HG03175 (cell line): ENCODE measurements around the gene BCAP31.
"Not testable (repeated sequence)": the region's sequence is repeated elsewhere in the genome, so short reads cannot be mapped to it uniquely, and the experiment has no call there.

ENCODE experiments used
- ATAC-seq: cut with Tn5 transposase; IDR thresholded peaks from one replicate; pipeline ENCODE4 v1.9.1; 2021; ENCODE audit warnings: mild to moderate bottlenecking, moderate library complexity; ENCODE audit not compliant: unreplicated experiment

Gene BCAP31

DNA sequence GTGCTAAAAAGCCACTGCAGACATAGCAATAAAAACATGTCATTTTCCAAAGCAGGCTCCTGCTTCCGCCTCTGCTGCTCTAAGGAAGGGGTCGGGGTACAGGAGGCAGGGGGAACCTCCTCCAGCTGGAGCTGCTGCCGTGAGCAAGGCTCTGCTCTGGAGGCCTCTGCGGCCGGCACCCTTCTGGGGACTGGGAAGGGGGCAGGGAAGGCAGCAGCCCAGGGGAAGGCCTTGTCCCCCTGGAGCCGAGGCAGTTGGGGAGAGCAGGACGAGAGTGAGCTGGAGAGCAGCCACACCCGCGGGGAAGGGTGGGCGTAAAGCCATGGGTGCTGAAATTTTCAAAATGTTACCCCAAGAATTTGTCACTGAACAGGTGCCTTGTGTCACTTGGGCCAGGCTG, 27.6 kb downstream of the BCAP31 start:
- ATAC-seq = not testable (repeated sequence)

GRCh38 chrX:153696100-153696499, 28.1 kb downstream of the BCAP31 start:
- no peak for ATAC-seq

DNA sequence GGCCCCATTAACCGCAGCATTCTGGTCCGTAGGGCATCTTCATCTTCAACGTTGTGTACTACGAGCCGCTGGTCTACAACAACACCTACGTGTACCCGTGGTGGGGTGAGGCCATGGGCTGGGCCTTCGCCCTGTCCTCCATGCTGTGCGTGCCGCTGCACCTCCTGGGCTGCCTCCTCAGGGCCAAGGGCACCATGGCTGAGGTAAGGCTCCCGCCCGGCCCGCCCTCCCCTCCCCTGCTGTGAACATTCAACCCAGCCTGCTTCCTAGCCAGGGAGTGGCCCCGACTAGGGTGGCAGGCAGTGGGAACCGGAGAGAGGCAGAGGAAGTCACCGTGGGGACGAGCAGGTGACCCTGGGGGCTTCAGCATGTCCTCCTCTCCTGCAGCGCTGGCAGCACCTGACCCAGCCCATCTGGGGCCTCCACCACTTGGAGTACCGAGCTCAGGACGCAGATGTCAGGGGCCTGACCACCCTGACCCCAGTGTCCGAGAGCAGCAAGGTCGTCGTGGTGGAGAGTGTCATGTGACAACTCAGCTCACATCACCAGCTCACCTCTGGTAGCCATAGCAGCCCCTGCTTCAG, 29.4 kb downstream of the BCAP31 start:
- no peak for ATAC-seq

- not testable (repeated sequence) for ATAC-seq
Measured at GRCh38 chrX:153694256-153694655, 29.9 kb downstream of the BCAP31 start.

DNA sequence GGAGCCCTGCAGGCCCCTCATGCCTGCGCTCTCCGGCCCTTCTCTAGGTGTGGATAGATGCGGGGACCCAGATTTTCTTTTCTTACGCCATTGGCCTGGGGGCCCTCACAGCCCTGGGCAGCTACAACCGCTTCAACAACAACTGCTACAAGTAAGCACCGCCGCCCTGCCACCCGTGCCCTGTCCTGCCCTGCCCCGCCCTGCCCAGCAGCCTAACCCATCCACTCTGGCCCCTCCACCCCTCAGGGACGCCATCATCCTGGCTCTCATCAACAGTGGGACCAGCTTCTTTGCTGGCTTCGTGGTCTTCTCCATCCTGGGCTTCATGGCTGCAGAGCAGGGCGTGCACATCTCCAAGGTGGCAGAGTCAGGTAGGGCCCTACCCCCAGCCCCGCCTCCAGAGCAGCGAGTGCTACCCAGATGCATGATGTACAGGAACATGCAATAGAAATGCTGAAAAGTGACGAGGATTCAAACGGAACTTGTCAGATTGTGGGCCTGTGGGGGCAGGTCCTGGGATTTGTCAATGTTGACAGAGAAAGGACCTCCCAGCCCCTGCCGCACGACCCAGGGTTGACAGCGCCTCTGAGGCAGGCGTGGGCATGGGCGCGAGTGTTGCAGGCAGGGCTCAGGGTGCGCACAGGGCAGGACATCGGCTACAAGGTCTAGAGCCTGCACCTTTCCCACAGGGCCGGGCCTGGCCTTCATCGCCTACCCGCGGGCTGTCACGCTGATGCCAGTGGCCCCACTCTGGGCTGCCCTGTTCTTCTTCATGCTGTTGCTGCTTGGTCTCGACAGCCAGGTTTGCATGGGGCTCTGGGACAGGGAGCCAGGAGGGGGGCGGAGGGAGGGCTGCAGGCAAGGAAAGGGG, 30.7 kb downstream of the BCAP31 start:
- no peak for ATAC-seq

DNA sequence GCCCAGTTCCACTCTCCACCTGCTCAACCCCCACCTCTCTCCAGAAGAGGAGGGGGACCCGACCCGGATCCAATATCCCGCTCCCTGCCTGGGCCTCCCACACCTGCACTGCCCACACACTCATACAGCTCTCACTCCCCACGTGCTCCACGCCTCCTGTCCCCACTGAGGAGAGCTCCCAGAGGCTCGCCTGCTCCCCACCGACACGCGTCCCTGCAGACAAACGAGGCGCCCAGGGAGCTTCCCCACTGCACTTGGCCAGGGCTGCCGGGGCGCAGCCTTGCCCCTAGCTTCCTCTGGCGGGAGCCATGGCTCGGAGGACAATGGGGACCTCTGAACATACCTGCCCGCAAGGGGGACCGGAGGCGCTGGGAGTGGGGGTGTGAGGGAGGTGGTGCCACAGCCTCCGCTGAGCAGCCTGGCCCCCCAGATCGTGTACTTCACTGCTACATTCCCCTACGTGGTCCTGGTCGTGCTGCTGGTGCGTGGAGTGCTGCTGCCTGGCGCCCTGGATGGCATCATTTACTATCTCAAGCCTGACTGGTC, 31.5 kb downstream of the BCAP31 start:
- ATAC-seq = no peak

DNA sequence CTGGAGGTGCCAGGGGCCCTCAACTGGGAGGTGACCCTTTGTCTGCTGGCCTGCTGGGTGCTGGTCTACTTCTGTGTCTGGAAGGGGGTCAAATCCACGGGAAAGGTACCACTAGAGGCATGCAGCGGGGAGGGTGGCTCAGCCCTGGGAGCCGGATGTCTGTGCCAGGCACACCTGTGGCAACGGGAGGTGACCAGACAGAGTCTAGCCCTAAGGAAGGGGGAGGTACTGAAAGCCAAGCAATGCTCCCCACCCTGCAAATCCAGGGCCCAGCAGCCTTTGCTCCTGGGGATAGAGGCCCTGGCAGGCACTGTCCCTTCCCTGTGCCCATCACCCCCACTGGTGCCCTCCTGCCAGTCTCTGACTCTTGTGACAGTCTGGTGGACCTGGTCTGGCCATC, 32.2 kb downstream of the BCAP31 start:
- no peak for ATAC-seq

- not testable (repeated sequence) for ATAC-seq
Measured at GRCh38 chrX:153691032-153691827, 33.0 kb downstream of the BCAP31 start.

- ATAC-seq = no peak
Measured at GRCh38 chrX:153690466-153690865, 33.7 kb downstream of the BCAP31 start.

GRCh38 chrX:153689654-153690465, 34.3 kb downstream of the BCAP31 start:
- ATAC-seq = no peak

GRCh38 chrX:153688911-153689590, 35.1 kb downstream of the BCAP31 start:
- no peak for ATAC-seq

DNA sequence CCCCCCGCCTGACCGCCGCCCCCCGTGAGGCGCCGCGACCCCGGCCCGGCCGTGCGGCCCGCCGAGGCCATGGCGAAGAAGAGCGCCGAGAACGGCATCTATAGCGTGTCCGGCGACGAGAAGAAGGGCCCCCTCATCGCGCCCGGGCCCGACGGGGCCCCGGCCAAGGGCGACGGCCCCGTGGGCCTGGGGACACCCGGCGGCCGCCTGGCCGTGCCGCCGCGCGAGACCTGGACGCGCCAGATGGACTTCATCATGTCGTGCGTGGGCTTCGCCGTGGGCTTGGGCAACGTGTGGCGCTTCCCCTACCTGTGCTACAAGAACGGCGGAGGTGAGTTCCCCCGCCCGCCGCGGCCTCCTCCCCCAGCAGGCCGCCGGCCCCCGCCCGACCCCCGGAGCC, 35.7 kb downstream of the BCAP31 start:
- ATAC-seq = no peak

DNA sequence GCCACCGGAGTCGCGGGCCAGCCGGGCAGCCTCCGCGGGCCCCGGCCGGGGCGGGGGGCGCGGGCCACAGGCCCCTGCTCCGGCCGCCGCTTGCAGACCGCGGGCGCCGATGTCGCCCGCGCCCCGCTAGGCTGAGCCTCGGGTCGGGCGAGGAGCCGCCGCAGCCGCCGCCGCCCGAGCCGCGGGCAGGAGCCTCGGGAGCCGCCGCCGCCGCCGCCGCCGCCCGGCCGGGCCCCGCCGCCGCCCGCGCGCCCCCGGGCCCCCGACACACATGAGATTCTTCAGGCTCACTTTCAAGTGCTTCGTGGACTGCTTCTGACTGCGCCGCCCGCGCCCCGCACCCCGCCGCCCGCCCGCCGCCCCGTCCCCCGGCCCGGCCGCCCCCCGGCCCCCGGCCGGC, 36.1 kb downstream of the BCAP31 start:
- no peak for ATAC-seq

- ATAC-seq = no peak
Measured at GRCh38 chrX:153687121-153688039, 36.8 kb downstream of the BCAP31 start, which contains the start of gene SLC6A8. SLC6A8 (plus strand) TSS chrX:153687926; CDS start chrX:153688575, 649 bp downstream.

GRCh38 chrX:153686711-153687110, 37.5 kb downstream of the BCAP31 start:
- ATAC-seq = no peak

GRCh38 chrX:153685751-153686696, 38.2 kb downstream of the BCAP31 start:
- ATAC-seq = no peak

DNA sequence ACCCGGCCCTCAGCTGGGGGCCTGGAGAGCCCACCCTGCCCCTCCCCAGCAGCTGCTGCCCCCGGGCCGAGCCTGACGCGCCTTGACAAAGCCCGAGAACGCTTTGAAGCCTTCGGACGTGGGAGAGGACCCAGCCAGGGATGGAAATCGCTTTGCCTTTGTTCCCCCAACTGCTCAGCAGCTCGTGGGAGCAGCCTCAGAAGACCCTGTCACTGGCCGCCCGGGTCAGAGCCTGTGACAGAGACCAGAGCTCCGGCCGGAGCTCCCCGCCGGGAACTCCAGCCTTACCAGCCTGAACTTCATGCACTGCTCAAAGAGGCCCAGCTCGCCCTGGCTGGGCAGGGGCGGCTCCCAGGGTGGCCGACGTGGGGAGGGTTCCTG, 39.0 kb downstream of the BCAP31 start:
- ATAC-seq = no peak
